Activated naive CD4-positive, alpha-beta T cell treated with anti-CD3 and anti-CD28 coated beads, Interleukin-2, amount 50 U/mL, for 16 hours (primary cell): ENCODE data around the gene GCSAML.

Experiments used
- DNase-seq: peaks from one replicate; pipeline ENCODE4 v3.0.0-alpha.2; 2020

Gene GCSAML

DNA sequence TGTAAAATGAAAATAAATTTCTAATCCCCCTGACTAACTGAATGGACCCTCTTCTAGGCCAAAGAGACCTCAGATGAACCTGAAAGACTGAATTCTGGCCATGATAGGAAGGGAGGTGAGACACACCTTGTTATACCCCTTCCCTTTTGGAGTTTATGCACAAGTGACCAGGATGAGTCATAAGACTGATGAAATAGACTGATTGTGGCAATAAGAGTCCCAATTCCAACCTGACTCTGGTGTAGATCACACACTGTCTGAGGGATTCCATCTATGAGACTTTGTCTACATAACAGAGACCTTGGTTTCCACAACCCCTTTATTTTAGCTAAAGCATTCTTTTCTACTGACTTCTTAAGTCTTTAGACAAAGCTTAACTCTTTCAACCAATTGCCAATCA is 25.7 kb downstream of the GCSAML start:
- DNase-seq, result no peak

DNA sequence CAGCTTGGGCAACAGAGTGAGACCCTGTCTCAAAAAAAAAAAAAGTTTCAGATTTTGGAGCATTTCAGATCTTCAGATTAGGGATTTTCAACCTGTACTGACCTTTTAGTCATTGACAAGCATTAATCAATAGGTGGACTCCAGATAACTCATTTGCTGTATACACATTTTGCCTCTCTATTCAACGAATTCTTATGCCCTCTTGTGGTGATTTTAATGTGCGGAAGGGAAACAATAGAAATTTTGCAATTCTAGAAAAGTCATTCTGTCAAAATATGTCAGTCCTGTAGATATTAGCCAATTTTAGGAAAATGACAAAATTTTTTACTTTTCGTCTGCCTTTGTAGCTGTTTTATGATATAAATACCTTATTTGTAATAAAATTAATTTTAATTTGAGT is 27.6 kb downstream of the GCSAML start:
- DNase-seq, result no peak

GRCh38 chr1:247578946-247579460 is 30.1 kb downstream of the GCSAML start:
- no peak for DNase-seq

DNA sequence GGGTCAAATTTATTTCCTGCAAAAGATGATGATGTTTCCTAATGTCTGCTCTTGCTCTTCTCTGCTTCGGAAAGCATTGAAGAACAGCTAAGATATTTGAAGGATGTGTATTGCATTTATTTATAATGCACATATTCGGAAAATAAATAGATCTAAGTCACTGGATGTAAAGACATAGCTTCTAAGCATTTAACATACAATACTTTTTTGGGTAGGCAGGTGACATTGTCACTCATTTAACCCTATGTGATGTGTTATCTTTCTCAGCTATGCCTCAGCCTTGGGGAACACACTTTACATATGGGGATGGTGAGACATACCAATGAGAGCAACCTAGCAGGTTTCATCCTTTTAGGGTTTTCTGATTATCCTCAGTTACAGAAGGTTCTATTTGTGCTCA is 39.1 kb downstream of the GCSAML start, which contains the start of gene OR2G2:
Gene OR2G2 (plus strand): TSS at position 301 of the 400 bp plus-strand sequence. CDS start 0 bp downstream, at position 301.
- no peak for DNase-seq

- DNase-seq, result no peak
Observed at GRCh38 chr1:247605286-247605685, 56.4 kb downstream of the GCSAML start, which contains the start of gene OR2G3. Gene OR2G3, plus strand, starts transcription at chr1:247605586. Its CDS starts 0 bp downstream, at chr1:247605586.

DNA sequence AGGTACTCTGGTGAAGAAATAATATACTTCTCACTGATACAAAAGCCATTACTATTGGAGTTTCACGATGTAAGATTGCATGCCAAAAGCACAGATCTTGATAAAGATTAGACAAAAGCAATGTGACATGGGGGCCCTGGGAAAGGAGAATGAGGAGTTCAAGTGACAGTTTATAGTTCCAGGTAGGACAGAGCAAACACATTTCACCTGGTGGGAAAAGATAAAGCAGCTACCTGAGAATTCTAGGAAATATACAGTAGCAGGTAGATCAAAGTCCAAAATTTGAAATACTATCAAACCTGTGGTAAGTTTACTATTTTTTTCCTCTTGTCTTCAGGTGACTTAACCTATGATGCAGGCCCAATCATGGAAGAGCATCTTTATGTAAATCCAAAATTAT is 64.5 kb downstream of the GCSAML start:
- no peak for DNase-seq

- no peak for DNase-seq
Observed at GRCh38 chr1:247614625-247615024, 65.7 kb downstream of the GCSAML start.
